ENCODE measurements around the gene CDR2. TPM values are rescaled to one million over a fixed set of nuclear protein-coding genes. Genes with fewer than 3 reads are reported as not detected.

Gene CDR2
- total RNA-seq, 1 experiment from 2014 or later = 35.7 TPM

DNA sequence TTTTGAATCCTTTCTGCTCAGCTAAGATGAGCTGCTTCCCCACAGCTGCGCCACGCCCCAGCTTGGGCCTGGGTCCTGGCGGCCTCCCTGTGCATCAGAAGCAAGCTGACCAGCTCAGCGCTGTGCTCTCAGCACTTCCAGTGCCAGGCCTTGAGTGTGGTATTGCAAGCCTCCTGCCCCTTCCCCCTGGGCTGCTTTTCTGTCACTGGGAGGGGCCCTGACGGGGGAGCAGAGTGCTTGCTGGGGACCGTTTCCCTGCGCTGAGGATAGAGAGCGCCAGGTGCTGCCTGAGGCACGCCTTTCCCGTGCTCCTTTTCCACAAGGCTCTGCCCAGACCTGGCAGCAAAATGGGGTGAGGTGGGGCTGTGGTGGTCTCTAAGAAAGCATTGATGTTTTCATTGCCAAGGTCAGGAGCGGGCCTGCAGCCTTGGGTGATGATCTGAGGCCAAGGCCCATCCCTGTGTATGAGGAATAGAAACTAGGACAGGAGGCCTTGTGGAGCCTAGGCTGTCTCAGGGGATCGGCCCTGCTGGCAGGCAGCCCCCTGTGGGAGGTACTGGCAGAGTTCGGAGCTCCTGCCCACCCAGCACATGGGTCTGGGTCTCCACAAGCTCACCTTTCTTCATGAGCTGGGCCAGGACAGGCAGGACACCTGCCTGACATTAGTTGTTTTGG is 47.5 kb downstream of the CDR2 start:
- Histone ChIP-seq H3K27ac (ENCODE audit: low read length) (no peak overlapping the region), H3K36me3 (ENCODE audit: control insufficient read depth, insufficient read depth, low read length) (no peaks in the 10 kb centered on the region; the same call in 1 of the 2 replicates), H3K9me3 (ENCODE audit: control insufficient read depth, insufficient read depth, low read depth, low read length) (no peaks in the 10 kb centered on the region), H3K4me3 (ENCODE audit: low read depth in 2 of 2, low read length in 2 of 2) (no peak overlapping the region), H3K4me1 (ENCODE audit: control insufficient read depth, insufficient read depth, low read length) (no peaks in the 10 kb centered on the region), H3K27me3 (ENCODE audit: control insufficient read depth, insufficient read depth, low read length) (no peaks in the 10 kb centered on the region)
- TF ChIP-seq TCF7L2 (IDR thresholded peaks at IDR 0.05; ENCODE audit: low read depth, low read length) (no peak), SIN3A (IDR thresholded peaks at IDR 0.05; ENCODE audit: borderline replicate concordance, insufficient read depth, low read depth, low read length) (no peak), POLR2AphosphoS5 (IDR thresholded peaks at IDR 0.05; ENCODE audit: low read depth, low read length) (no peak)
- TF ChIP-seq, protein P1, sequence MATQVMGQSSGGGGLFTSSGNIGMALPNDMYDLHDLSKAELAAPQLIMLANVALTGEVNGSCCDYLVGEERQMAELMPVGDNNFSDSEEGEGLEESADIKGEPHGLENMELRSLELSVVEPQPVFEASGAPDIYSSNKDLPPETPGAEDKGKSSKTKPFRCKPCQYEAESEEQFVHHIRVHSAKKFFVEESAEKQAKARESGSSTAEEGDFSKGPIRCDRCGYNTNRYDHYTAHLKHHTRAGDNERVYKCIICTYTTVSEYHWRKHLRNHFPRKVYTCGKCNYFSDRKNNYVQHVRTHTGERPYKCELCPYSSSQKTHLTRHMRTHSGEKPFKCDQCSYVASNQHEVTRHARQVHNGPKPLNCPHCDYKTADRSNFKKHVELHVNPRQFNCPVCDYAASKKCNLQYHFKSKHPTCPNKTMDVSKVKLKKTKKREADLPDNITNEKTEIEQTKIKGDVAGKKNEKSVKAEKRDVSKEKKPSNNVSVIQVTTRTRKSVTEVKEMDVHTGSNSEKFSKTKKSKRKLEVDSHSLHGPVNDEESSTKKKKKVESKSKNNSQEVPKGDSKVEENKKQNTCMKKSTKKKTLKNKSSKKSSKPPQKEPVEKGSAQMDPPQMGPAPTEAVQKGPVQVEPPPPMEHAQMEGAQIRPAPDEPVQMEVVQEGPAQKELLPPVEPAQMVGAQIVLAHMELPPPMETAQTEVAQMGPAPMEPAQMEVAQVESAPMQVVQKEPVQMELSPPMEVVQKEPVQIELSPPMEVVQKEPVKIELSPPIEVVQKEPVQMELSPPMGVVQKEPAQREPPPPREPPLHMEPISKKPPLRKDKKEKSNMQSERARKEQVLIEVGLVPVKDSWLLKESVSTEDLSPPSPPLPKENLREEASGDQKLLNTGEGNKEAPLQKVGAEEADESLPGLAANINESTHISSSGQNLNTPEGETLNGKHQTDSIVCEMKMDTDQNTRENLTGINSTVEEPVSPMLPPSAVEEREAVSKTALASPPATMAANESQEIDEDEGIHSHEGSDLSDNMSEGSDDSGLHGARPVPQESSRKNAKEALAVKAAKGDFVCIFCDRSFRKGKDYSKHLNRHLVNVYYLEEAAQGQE (IDR thresholded peaks at IDR 0.05; ENCODE audit: insufficient read depth in 1 of 2, low read depth in 2 of 2, low read length in 1 of 2) = no peak
- TF ChIP-seq, protein P2, sequence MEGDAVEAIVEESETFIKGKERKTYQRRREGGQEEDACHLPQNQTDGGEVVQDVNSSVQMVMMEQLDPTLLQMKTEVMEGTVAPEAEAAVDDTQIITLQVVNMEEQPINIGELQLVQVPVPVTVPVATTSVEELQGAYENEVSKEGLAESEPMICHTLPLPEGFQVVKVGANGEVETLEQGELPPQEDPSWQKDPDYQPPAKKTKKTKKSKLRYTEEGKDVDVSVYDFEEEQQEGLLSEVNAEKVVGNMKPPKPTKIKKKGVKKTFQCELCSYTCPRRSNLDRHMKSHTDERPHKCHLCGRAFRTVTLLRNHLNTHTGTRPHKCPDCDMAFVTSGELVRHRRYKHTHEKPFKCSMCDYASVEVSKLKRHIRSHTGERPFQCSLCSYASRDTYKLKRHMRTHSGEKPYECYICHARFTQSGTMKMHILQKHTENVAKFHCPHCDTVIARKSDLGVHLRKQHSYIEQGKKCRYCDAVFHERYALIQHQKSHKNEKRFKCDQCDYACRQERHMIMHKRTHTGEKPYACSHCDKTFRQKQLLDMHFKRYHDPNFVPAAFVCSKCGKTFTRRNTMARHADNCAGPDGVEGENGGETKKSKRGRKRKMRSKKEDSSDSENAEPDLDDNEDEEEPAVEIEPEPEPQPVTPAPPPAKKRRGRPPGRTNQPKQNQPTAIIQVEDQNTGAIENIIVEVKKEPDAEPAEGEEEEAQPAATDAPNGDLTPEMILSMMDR (IDR thresholded peaks at IDR 0.05) = no peak
- intact Hi-C loops (cut with micrococcal nuclease; ENCODE audit: unreplicated experiment) = no loop called here
- CTCF ChIA-PET = no interaction called here
- ATAC-seq (peak; percentile 19; the same call in 1 of the 2 replicates), DNase-seq (ENCODE audit: low read depth, low spot score) (no peak)
- in situ Hi-C loops (cut with HindIII; ENCODE audit: low pct_unique_long_range_greater_than_20kb, low sequenced_read_pairs) = no loop called here
- POLR2A ChIA-PET = interaction anchor here (0.5 kb wide), 1 partner anchor 49 kb away, joined by 3 read pairs; no protein-coding TSS in a partner anchor
- BruUV-seq (replicated peaks) = no TSS peak

DNA sequence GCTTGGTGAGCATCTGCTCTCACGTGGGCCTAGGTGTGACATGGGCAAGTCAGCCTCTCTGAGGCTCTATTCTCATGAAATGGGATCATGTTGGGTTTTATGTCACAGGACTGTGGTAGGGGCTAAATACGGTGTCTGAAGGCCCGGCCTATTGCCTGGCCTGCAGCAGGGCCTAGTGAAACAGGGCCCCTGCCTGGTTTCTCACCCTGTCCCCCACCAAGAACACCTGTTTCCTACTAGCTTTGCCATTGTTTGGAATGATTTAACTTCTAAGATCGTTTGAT is 48.1 kb downstream of the CDR2 start:
- DNase-seq (ENCODE audit: low read depth, low spot score) = no peak
- intact Hi-C loops (cut with micrococcal nuclease; ENCODE audit: unreplicated experiment) = no loop called here
- CTCF ChIA-PET = interaction anchor here (0.5 kb wide), 1 partner anchor 100 kb away, joined by 7 read pairs; no protein-coding TSS in a partner anchor

More for the DNA sequence above, 48.1 kb downstream of the CDR2 start:
- TF ChIP-seq, protein P2 (IDR thresholded peaks at IDR 0.05) = no peak
- TF ChIP-seq SIN3A (IDR thresholded peaks at IDR 0.05; ENCODE audit: borderline replicate concordance, insufficient read depth, low read depth, low read length) (no peak), TCF7L2 (IDR thresholded peaks at IDR 0.05; ENCODE audit: low read depth, low read length) (no peak), POLR2AphosphoS5 (IDR thresholded peaks at IDR 0.05; ENCODE audit: low read depth, low read length) (no peak)
- TF ChIP-seq, protein P1 (IDR thresholded peaks at IDR 0.05; ENCODE audit: insufficient read depth in 1 of 2, low read depth in 2 of 2, low read length in 1 of 2) = no peak
- Histone ChIP-seq H3K36me3 (ENCODE audit: control insufficient read depth, insufficient read depth, low read length) (no peaks in the 10 kb centered on the region; the same call in 1 of the 2 replicates), H3K4me3 (ENCODE audit: low read depth in 2 of 2, low read length in 2 of 2) (no peak overlapping the region), H3K9me3 (ENCODE audit: control insufficient read depth, insufficient read depth, low read depth, low read length) (no peaks in the 10 kb centered on the region), H3K4me1 (ENCODE audit: control insufficient read depth, insufficient read depth, low read length) (no peaks in the 10 kb centered on the region), H3K27me3 (ENCODE audit: control insufficient read depth, insufficient read depth, low read length) (no peaks in the 10 kb centered on the region), H3K27ac (ENCODE audit: low read length) (no peak overlapping the region)
- POLR2A ChIA-PET = no interaction called here
- no TSS peak for BruUV-seq (replicated peaks)
- in situ Hi-C loops (cut with HindIII; ENCODE audit: low pct_unique_long_range_greater_than_20kb, low sequenced_read_pairs) = no loop called here
- no peak for ATAC-seq

All from Panc1 (cell line).